IPS DF 4.7 (cell line): ENCODE results near the gene IGLL5.

Experiments used
- DNase-seq: peaks from one replicate; pipeline ENCODE4 v3.0.0-alpha.2; 2013; ENCODE audit warnings: low spot score; ENCODE audit errors: extremely low read depth

Gene IGLL5

DNA sequence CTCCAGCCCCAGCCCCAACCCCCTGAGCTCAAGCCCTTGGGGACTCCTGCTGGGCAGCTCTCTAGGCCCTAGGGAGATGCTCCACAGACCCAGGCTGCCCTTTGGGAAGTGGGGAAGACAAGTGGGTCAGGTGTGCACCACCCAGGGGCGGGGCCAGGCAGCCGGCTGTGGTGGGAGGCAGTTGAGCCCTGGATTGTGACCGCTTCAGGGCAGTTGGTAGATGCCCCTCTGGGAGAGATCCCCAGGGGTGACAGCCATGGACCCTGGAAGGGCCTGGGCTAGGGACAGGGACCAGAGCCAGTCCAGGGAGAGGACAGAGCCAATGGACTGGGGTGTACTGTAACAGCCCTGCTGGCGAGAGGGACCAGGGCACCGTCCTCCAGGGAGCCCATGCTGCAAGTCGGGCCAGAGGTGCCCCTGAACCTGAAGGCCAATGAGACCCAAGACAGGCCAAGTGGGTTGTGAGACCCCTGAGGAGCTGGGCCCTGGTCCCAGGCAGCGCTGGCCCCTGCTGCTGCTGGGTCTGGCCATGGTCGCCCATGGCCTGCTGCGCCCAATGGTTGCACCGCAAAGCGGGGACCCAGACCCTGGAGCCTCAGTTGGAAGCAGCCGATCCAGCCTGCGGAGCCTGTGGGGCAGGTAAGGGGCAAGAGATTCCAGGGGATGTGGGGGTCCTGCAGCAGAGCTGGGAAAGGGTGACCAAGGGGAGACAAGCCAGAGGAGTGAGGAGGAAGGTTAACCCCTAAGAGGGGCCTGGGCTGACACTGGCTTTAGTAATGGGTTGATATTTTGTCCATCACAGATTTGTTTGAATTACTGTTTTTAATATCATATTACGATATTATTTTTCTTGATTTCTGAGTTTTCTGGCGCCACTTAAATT, at the start of gene IGLL5:
TSS of gene IGLL5 (plus strand) at position 196 of the 883 bp plus-strand sequence. CDS start at position 434, 238 bp downstream.
- DNase-seq = no peak

DNA sequence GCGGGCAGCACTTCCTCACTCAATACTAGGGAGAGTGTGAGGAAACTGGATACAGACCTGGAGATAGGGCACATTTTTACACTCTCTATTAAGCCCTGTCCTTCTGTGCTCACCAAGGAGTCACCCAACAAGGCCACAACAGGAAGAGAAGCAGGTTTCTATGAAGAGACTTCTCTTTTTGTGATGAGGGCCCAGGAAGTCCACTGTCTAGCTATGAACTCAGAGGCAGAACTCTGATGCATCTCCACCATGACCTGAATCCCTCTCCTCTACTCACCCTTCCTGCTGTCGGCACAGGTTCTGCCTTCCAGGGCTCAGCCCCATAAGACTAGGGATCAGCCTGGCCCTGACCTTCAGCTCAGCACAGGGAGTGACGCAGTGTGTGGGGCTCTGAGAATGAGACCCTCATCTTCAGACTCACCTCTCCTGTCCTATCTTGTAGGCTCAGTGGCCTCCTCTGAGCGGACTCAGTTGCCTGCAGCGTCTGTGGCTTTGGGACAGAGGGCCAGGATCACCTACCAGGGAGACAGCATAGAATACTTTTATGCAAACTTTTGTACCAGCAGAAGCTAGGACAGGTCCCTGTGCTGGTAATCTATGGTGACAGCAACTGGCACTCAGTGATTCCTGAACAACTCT, 49.3 kb upstream of the IGLL5 start:
- DNase-seq = no peak

DNA sequence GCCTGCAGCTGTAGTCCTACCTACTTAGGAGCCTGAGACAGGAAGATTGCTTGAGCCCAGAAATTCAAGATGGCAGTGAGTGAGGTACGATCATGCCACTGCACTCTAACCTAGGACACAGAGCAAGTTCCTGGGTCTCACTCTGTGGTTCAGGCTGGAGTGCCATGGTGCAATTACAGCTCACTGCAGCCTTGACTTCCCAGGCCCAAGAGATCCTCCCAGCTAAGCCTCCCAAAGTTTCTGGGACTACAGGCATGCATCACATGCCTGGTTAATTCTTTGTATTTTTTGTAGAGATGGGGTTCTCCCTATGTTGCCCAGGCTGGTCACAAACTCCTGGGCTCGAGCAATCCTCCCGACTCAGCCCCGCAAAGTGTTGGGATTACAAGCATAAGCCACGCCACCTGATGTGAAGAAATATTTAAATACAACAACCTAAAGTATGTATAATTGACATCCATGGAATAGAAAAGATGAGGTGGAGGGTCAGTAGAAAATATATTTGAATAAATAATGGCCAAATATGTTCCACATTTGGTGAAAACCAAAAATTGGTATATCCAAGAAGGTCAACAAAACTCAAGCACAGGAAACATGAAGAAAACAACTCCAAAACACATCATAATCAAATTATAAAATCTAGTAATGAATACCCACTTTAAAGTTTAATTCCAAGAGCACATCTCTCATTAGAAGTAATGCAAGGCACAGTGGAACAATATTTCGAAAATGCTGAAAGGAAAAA, 47.9 kb upstream of the IGLL5 start:
- no peak for DNase-seq

DNA sequence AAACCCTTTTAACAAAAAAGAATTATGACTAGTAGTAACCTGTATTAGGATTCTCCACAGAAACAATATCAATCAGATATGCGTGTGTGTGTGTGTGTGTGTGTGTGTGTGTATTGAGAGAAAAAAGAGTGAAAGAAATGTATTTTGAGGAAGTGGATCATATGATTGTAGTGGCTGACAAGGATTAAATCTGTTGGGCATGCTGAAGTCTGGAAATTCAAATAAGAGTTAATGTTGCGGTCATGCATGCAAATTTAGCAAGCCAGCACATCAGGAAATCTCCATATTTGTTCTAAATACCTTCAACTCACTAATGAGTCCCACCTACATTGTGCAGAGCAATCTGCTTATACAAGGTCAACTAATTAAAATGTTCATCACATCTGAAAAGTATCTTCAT, 46.8 kb upstream of the IGLL5 start:
- no peak for DNase-seq

DNA sequence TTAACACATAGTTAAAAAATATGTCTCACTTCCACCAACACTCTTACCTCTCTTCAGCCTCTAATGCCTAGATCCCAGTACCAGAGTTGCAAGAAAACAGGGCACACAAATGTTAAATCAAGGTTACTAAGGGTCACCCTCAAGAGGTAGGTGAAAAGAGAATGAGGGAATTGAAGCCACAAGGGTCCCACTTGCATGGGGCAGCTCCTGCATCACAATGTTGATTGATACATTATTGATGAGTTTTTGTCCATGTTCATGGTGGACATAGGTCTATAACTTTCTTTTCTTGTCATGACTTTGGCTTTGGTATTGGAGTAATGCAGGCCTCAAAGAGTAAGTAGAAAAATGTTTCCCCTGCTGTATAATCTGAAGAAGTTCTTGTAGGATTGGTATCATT, 46.0 kb upstream of the IGLL5 start:
- DNase-seq = no peak

DNA sequence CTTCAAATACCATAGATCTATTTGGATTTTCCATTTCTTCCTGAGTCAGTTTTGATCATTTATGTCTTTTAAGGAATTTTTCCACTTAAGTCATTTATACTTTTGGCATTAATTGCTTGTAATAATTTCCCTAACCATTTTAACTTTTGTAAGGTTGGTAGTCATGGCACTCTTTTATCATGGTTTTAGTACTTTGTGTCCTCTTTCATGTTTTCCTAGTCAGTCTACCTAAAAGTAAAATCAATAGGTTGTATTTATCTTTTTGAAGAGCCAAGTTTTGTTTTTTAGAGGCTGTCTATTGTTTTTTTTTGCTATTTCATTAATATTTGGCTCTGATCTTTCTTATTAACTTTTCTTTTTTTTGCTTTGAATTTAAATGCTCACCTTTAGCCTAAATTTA, 45.5 kb upstream of the IGLL5 start:
- no peak for DNase-seq

DNA sequence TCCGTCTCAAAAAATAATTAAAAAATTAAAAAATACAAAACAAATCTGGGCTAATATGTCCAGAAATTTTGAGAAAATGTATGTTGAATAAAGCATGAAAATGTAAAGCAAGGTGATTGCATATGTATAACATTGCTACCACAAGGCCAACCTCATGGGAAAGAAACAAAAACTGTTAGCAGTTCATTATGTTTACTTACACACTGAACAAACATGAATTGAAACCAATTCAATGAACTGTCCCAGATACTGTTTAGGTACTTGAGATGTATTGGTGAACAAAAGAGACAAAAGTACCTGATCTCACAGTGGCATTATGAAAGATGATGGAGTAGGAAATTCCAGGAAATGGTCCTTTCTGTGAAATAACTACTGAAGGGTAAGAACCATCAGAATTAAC, 43.8 kb upstream of the IGLL5 start:
- DNase-seq = no peak

DNA sequence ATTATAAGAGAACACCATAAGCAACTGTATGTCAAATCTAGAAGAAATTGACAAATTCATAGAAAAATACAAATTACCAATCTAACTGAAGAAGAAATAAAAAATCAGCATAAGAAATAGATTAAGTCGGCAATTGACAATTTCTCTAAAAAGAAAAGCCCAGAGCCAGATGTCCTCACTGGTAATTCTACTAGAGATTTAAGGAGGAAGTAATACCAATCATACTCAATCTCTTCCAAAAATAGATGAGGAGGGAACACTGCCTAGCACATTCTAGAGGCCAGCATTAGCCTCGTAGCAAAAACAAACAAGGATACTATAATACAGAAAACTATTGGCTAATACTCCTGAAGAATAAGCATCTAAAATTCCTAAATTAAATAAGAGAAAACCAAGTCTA, 40.4 kb upstream of the IGLL5 start:
- no peak for DNase-seq

DNA sequence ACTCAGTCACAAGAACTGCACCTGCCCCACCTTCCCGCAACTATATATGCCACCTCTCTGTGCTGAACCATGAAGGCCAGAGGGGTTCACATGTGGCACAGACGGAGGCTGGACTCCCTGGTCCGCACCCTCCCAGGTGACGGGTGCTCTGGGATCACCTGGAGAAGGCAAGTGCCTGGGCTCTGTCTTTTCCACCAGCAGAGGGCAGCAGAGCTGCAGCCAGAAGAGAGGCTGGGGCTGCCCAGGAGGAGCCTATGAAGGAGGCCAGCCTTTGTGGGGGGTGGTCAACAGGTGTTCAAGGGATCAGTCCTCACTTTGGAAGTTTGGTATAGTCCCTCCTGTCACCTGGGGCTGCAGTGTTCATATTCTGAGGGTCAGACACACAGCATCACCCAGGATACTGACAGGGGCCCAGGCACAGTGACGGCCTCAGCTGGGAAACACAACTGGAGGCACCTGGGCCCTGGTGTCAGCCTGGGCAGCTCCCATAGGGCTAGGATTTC, 39.2 kb upstream of the IGLL5 start:
- peak; percentile 16 for DNase-seq

DNA sequence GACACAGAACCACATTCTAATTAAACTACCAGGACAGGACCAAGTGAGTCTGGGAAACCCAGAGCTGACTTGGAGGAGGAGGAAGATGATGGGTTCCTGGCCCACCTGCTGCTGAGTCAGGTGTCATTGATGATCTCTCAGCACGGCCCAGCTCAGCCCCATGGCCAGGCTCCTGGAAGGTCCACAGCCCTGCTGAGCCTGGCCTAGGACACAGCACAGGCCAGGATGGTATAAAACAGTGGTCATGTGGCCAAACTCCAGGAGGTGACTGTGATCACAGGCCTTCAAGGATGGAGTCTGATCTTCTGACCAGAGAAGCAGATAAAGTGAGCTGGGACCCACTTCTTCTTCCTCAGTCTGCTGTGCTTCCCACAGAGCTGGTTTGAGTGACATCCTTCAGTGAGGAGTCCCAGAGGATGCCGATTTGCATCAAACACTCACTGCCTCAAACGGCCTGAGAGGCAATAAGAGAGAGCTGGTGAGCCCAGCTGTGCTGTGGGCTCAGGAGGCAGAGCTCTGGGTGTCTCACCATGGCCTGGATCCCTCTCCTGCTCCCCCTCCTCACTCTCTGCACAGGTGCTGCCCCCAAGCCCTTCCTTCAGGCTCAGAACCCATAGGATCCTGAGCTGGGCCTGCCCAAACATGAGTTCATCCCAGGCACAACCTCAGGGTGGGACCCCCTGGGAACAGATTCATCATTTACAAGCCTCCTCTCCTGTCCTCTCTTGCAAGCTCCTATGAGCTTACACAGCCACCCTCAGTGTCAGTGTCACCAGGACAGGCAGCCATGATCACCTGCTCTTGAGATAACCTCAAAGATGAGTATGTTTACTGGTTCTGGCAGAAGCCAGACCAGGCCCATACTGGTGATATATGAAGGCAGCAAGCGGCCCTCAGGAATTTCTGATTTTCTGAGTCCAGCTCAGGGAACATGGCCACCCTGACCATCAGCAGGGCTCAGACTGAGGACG, 37.7 kb upstream of the IGLL5 start:
- DNase-seq = no peak

DNA sequence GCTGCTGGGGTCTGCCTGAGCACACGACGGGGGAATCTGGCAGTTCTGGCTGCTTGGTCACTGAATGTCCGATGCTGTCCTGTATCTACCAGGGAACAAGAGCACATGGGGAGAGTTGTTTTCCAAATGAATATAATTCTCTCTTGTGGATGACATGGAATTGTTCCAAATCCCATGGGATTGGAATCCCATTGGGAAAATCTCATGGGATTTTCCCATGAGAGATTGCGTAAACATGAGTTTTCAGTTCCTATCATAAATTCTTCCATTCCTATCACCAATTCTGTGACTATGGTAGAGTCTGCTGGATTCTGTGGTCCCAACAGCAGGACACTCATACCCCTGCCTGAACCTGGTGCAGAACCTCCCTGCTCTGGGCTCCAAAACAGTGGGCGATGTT, 35.6 kb upstream of the IGLL5 start:
- DNase-seq = no peak

DNA sequence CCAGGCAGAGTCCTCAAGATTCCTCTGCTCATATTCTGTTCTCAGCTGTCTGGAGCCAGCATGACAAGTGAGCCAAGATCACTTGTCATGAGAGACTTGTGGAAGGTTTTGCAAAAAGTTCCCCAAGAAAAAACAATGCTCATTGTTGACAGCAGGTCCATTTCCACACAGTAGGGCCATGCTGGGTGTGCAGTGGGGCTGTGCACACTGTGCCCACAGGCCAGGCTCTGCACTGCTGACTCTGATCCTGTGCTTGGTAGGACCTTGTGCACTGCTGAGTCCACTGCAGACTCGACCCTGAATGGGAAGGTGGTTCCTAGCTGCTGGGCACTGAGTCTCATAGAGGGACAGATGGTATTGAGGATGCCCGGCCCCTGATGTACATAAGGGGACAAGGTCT, 33.9 kb upstream of the IGLL5 start:
- no peak for DNase-seq

DNA sequence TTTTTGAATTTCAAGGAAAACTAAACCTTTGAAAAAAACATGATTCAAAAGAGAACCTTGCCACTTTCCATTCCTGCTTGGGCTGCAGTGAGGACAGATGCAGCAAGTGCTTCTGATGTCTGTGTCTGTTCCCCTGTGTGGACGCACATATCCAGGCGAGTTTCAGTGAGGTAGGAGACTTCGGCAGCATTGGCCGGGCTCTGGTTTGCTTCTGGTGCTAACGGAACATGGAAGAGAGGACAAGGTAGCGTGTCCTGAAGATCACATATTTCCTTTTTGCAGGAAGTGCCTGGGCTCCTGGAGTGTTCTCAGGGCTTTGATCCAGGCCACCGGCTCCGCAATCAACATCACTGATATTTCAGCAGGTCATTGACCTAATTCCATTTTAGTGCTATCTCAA, 33.1 kb upstream of the IGLL5 start:
- DNase-seq = no peak

DNA sequence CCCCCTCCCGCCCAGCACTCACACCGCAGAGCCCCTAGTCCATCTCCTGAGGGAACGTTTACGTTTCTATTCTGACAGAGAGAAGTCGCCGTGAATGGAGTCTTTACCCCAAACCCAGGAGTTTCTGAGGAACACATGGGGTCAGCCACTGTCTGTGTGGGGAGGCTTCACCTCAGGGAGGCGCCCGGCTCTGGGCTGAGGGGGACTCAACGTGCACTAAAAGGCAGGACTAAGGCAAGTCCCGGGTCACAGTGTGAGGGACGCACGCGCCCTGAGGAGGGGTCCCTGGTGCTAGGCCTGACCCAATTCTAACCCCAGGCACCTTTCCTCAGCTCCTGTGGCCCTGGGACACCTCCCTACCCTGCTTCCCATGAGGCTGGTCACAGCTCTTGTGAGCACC, 32.5 kb upstream of the IGLL5 start:
- no peak for DNase-seq

DNA sequence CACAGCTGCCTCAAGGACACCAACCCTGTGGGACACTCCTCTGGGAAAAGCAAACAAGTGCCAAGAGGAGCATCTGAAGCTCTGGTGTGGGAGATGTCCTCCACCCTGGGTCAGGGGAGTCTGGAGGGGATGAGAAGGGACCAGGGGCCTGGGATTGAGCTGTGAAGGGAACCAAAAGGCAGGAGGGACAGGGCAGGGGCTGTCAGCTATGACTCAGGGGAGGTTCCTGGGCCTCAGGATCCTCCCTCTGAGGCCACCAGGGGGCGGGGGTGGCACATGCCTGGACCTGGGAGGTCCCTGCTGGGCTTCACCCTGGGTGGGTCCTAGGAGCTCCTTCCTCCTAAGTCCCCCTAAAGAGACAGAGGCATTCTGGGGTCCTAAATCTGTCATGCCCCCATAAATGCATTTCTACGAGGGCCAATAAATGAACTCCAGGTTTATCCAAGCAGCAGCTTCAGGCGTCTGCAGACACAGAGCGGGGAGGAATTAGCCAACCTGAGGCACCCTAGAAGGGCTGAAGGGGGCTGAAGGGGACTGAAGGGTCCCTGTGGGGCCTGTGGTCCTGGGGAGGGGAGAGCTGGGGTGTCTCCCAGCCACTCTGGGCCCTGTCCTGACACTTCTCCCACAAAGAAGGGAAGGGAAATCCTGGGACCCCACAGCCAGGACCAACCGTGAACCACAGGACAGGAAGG, 31.9 kb upstream of the IGLL5 start:
- DNase-seq = no peak

DNA sequence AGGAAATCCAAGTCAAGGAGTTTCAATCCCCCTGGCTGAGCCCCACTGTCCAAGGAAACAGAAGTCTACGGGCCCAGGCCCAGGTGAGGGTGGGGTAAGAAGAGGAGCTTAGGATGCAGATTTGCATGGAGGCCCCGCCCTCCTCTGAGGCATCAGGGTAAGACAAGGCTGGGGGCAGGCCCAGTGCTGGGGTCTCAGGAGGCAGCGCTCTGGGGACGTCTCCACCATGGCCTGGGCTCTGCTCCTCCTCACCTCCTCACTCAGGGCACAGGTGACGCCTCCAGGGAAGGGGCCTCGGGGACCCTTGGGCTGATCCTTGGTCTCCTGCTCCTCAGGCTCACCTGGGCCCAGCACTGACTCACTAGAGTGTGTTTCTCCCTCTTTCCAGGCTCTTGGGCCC, 31.3 kb upstream of the IGLL5 start:
- DNase-seq = no peak

DNA sequence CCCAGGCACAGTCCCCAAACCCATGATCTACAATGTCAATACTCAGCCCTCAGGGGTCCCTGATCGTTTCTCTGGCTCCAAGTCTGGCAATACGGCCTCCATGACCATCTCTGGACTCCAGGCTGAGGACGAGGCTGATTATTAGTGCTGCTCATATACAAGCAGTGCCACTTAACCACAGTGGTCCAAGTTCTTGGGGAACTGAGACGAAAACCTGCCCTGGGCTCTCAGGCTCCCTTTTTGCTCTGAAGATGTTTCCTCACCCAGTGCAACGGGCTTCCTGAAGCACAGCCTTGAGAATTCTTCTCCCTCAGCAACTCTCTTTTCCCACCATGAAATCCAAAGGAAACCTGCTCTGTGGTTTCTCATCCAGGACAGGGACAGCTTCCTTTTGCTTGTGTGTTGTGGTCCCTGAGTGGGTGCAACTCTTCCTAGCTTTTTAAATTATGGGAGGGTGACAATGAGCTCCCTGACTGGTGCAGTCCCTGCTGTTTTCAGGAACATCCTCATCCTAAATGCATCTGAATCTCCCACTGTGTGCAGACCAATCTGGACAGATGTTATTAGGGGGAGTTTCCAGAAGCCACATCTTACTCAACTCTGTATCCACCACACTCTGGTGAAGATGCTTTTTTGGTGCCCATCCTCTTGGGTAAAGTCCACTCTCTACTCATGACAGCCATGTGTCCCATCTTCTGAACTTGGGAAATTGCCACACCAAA, 30.6 kb upstream of the IGLL5 start:
- no peak for DNase-seq

DNA sequence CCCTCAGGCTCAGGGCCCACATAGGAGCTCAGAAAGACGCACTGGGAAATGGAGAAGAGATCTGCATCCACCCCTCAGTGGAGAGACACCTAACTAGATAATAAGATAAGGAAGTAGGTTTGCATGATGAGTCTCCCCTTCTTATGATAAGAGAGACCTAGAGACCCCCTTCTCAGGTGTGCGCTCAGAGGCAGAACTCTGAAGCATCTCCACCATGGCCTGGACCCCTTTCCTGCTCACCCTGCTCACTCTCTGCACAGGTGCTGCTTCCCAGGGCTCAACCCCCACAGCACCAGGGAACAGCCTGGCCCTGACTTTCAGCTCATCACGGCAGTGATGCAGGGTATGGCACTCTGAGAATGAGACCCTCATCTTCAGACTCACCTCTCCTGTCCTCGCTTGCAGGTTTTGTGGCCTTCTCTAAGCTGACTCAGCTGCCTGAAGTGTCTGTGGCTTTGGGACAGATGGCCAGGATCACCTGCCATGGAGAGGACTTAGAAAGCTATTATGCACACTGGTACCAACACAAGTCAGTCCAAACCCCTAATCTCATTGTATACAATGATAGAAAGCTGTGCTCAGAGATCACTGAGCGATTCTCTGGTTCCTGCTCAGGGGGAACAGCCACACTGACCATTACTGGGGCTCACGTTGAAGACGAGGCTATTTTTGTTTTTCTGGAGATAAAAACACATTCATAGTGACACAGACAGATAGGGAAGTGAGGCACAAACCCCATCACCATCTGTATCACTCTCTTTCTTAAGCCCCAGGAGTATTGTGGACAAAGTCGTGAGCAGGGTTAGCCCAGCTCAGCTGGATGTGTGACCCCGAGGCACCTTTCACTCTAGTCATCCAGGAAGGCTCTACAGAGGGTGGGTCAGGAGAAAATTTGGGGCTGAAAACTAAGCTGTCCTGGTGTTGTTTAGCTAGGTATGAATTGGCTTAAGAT, 29.7 kb upstream of the IGLL5 start:
- DNase-seq = no peak

DNA sequence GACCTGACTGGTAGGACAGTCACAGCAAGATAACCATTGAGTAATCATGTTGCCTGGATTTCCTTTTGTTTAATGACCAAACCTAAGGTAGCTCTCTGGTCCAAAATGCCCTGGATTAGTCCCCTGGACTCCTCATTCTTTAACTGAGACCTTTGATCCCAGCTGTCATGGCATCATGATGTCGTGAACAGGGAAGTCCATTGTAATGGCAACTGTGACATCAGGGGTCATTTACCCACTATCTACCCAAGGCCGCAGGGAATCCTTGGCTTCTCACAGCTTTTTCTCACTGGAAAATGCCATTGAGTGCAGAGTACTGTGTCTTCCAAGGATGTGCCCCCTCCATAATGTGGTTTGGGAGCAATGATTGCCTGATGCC, 29.1 kb upstream of the IGLL5 start:
- DNase-seq = no peak
